Measurements from ENCODE around the gene HDDC3.
A peak's percentile ranks its signal among the peaks of the same experiment; 100 is the strongest.

Gene HDDC3

GRCh38 chr15:90906181-90906849, 26.0 kb downstream of the HDDC3 start:
- Histone ChIP-seq H3K27ac (0 out of 22 replicates have a peak overlapping the region, but pooled peaks of 1 of the 11 experiments have one; percentile 9), H3K4me2 (no peak overlapping the region), H3K9ac (no peak overlapping the region), H3K36me3 (peaks cover 64 to 68% (median 66%) of the 10 kb centered on the region in 11 experiments), H3K4me3 (no peak overlapping the region), H4K20me1 (peaks cover 0 to 15% (median 0%) of the 10 kb centered on the region in 11 experiments; a peak in 6 of 22 replicates), H3K4me1 (peaks cover 16 to 50% (median 37%) of the 10 kb centered on the region in 10 experiments), H3K9me3 (replicated peaks in 1 of 11) (no peaks in the 10 kb centered on the region), H3K27me3 (no peaks in the 10 kb centered on the region)
- TF ChIP-seq Cebpa-rat (IDR thresholded peaks at IDR 0.05): no peak

- peaks cover 57 to 60% (median 59%) of the 10 kb centered on the region in 11 experiments for H3K36me3 ChIP-seq
- H3K27ac ChIP-seq: no peak overlapping the region
- H3K9ac ChIP-seq: no peak overlapping the region
- peak overlapping the region in 1 of 11 experiments; percentile 24; a peak in 1 of 22 replicates for H3K4me2 ChIP-seq
- TF ChIP-seq Cebpa-rat (IDR thresholded peaks at IDR 0.05): no peak
- H3K9me3 ChIP-seq (replicated peaks in 1 of 11): no peaks in the 10 kb centered on the region
- H4K20me1 ChIP-seq: peaks cover 0 to 15% (median 0%) of the 10 kb centered on the region in 11 experiments; a peak in 6 of 22 replicates
- H3K27me3 ChIP-seq: no peaks in the 10 kb centered on the region
- H3K4me3 ChIP-seq: no peak overlapping the region
- peaks cover 19 to 54% (median 40%) of the 10 kb centered on the region in 10 experiments for H3K4me1 ChIP-seq
Measured at GRCh38 chr15:90905306-90906180, 26.8 kb downstream of the HDDC3 start.

GRCh38 chr15:90904746-90905145, 27.6 kb downstream of the HDDC3 start:
- Histone ChIP-seq H3K4me2 (peak overlapping the region in 8 of 11 experiments; percentile 16 to 41 (median 22); a peak in 9 of 22 replicates), H4K20me1 (peaks cover 0 to 15% (median 0%) of the 10 kb centered on the region in 11 experiments; a peak in 6 of 22 replicates), H3K4me1 (peaks cover 19 to 54% (median 40%) of the 10 kb centered on the region in 10 experiments), H3K9ac (no peak overlapping the region), H3K36me3 (peaks cover 49 to 52% (median 51%) of the 10 kb centered on the region in 11 experiments), H3K27me3 (no peaks in the 10 kb centered on the region), H3K27ac (no peak overlapping the region), H3K4me3 (no peak overlapping the region), H3K9me3 (replicated peaks in 1 of 11) (no peaks in the 10 kb centered on the region)
- TF ChIP-seq Cebpa-rat (IDR thresholded peaks at IDR 0.05): no peak

GRCh38 chr15:90903733-90904536, 28.4 kb downstream of the HDDC3 start:
- peak overlapping the region; percentile 75 to 95 (median 90); a peak in 21 of 22 replicates for H3K27ac ChIP-seq
- TF ChIP-seq Cebpa-rat (IDR thresholded peaks at IDR 0.05): no peak
- peaks cover 0 to 15% (median 0%) of the 10 kb centered on the region in 11 experiments; a peak in 6 of 22 replicates for H4K20me1 ChIP-seq
- peak overlapping the region; percentile 60 to 90 (median 78) for H3K4me3 ChIP-seq
- H3K9me3 ChIP-seq (replicated peaks in 1 of 11): no peaks in the 10 kb centered on the region
- peak overlapping the region; percentile 87 to 99 (median 94) for H3K4me2 ChIP-seq
- H3K4me1 ChIP-seq: peaks cover 19 to 50% (median 39%) of the 10 kb centered on the region in 10 experiments
- H3K27me3 ChIP-seq: no peaks in the 10 kb centered on the region
- peak overlapping the region; percentile 85 to 96 (median 93) for H3K9ac ChIP-seq
- H3K36me3 ChIP-seq: peaks cover 41 to 44% (median 43%) of the 10 kb centered on the region in 11 experiments

- TF ChIP-seq Cebpa-rat (IDR thresholded peaks at IDR 0.05): no peak
- Histone ChIP-seq H3K27ac (peak within 1 kb of the TSS; percentile 75 to 95 (median 90)), H3K4me2 (peak within 1 kb of the TSS; percentile 87 to 99 (median 94)), H3K4me3 (peak within 1 kb of the TSS; percentile 60 to 90 (median 78)), H4K20me1 (peaks cover 0 to 15% (median 0%) of the 10 kb centered on the region in 11 experiments; a peak in 6 of 22 replicates), H3K4me1 (peaks cover 19 to 48% (median 38%) of the 10 kb centered on the region in 10 experiments), H3K9me3 (replicated peaks in 1 of 11) (no peaks in the 10 kb centered on the region), H3K36me3 (peaks cover 33 to 36% (median 34%) of the 10 kb centered on the region in 11 experiments), H3K9ac (peak within 1 kb of the TSS; percentile 85 to 96 (median 93)), H3K27me3 (no peaks in the 10 kb centered on the region)
Measured at GRCh38 chr15:90902840-90903732, 29.3 kb downstream of the HDDC3 start, which contains the start of gene MAN2A2. Gene MAN2A2, plus strand, starts transcription at chr15:90903302. Its CDS starts 906 bp downstream, at chr15:90904208.

- Histone ChIP-seq H3K4me2 (peak overlapping the region; percentile 87 to 99 (median 94)), H3K36me3 (peaks cover 24 to 30% (median 26%) of the 10 kb centered on the region in 11 experiments), H3K4me3 (peak overlapping the region; percentile 60 to 90 (median 78)), H3K27me3 (no peaks in the 10 kb centered on the region), H3K9ac (peak overlapping the region; percentile 85 to 96 (median 93)), H3K27ac (peak overlapping the region; percentile 75 to 95 (median 90)), H3K4me1 (peaks cover 25 to 47% (median 38%) of the 10 kb centered on the region in 10 experiments), H3K9me3 (replicated peaks in 1 of 11) (no peaks in the 10 kb centered on the region), H4K20me1 (peaks cover 0 to 15% (median 0%) of the 10 kb centered on the region in 11 experiments; a peak in 6 of 22 replicates)
- no peak for TF ChIP-seq Cebpa-rat (IDR thresholded peaks at IDR 0.05)
Measured at GRCh38 chr15:90902040-90902839, 30.1 kb downstream of the HDDC3 start.

Measured in BLaER1 treated with 17β-estradiol and CSF1 and Interleukin-3, amounts not matched to agents 10 nM and 100 nM (cell line).